ENCODE results near the gene RBM18.

DNA sequence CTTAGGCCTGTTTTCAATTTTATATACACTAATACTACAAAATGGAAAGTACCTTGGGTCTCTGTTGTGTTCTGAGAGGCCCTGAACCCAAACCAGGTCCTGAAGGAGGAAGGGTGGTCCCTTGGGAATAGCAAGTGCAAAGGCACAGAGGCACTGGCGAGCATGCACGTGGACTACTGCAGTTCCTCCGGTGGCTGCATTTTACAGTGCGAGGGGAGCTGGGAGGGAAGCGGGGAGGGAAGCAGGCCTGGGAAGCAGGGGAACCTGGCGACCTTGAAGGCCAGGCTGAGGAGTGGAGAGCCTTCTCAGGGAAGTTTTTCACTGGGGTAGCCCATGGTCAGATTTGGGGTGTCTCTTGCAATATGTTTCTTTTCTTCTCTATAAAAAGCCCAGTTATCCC is 71.0 kb downstream of the RBM18 start:
- TF ChIP-seq, protein P1, sequence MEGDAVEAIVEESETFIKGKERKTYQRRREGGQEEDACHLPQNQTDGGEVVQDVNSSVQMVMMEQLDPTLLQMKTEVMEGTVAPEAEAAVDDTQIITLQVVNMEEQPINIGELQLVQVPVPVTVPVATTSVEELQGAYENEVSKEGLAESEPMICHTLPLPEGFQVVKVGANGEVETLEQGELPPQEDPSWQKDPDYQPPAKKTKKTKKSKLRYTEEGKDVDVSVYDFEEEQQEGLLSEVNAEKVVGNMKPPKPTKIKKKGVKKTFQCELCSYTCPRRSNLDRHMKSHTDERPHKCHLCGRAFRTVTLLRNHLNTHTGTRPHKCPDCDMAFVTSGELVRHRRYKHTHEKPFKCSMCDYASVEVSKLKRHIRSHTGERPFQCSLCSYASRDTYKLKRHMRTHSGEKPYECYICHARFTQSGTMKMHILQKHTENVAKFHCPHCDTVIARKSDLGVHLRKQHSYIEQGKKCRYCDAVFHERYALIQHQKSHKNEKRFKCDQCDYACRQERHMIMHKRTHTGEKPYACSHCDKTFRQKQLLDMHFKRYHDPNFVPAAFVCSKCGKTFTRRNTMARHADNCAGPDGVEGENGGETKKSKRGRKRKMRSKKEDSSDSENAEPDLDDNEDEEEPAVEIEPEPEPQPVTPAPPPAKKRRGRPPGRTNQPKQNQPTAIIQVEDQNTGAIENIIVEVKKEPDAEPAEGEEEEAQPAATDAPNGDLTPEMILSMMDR (conservative IDR thresholded peaks at IDR 0.05; ENCODE audit: low read depth, low read length) = no peak
- TF ChIP-seq POLR2A (IDR thresholded peaks at IDR 0.05; ENCODE audit: low read depth, low read length) = no peak

All from IMR-90 (cell line).